ENCODE measurements around the gene MED14. TPM values are rescaled to one million over a fixed set of nuclear protein-coding genes. Genes with fewer than 3 reads are reported as not detected.

The MED14 gene
- total and polyA plus RNA-seq, 2 of the 8 experiments (the other 6 are each of a cell fraction or from before 2014, with no cell fraction given) = 79.7 to 117 TPM

DNA sequence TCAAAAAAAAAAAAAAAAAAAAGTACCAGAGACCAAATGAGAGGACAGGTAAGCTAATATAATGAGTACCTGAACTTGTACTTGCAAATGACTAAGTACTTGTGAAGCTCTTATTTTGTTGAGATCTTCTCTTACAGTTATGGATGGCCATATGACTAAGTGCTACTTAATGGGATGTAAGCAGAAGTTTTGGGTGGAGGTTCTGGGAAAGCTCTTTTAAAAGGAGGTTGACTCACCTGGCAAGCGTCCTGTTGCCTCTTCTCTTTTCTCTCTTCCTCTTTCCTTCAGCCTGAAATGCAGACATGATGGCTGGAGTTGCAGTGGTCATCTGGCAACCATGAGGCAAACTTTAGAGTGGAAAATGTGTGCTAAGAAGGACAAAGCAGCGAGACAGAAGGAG lies 36.9 kb upstream of the MED14 start:
- no peak overlapping the region for H4K5ac ChIP-seq (ENCODE audit: insufficient read length, low read depth, low read length)
- H3K14ac ChIP-seq (ENCODE audit: insufficient read length) = no peak overlapping the region
- H2AK5ac ChIP-seq (ENCODE audit: low read depth, low read length) = no peak overlapping the region
- no peak overlapping the region for H4K8ac ChIP-seq (ENCODE audit: extremely low read depth, insufficient read depth, low read length)
- H3K36me3 ChIP-seq (ENCODE audit: control insufficient read depth in 2 of 4, insufficient read depth in 4 of 4, low read length in 3 of 4) = no peaks in the 10 kb centered on the region
- ChIA-PET CTCF (ENCODE audit: partially characterized antibody) (no interaction called here), POLR2A (ENCODE audit: partially characterized antibody) (no interaction called here)
- H2BK20ac ChIP-seq (ENCODE audit: low read length) = no peak overlapping the region
- no peak for FAIRE-seq
- no peaks in the 10 kb centered on the region for H3K79me2 ChIP-seq (ENCODE audit: control insufficient read depth in 1 of 2, insufficient read depth in 2 of 2, low read length in 2 of 2)
- DNase-seq (ENCODE audit: low read depth in 1 of 2, low spot score in 2 of 2) = no peak
- H3K56ac ChIP-seq (replicated peaks; ENCODE audit: insufficient read length, low read depth, low read length) = no peak overlapping the region
- no peaks in the 10 kb centered on the region for H3K9me3 ChIP-seq (ENCODE audit: insufficient read depth in 2 of 2, low read depth in 1 of 2, low read length in 1 of 2)
- no peaks in the 10 kb centered on the region for H3K4me1 ChIP-seq (replicated peaks in 1 of 4; ENCODE audit: control insufficient read depth in 3 of 4, insufficient read depth in 4 of 4, low read length in 3 of 4)
- H2AFZ ChIP-seq (ENCODE audit: low read length) = no peak overlapping the region
- H3K27me3 ChIP-seq (replicated peaks in 1 of 4; ENCODE audit: control insufficient read depth in 3 of 4, extremely low read depth in 1 of 4, insufficient read depth in 3 of 4, low read length in 3 of 4) = no peaks in the 10 kb centered on the region
- H2BK12ac ChIP-seq (ENCODE audit: low read depth, low read length) = no peak overlapping the region
- H4K20me1 ChIP-seq (replicated peaks in 1 of 2; ENCODE audit: control insufficient read depth in 1 of 2, insufficient read depth in 2 of 2, low read length in 2 of 2) = no peaks in the 10 kb centered on the region
- no peak overlapping the region for H3K23ac ChIP-seq (ENCODE audit: insufficient read length)
- no peaks in the 10 kb centered on the region for H3K79me1 ChIP-seq (ENCODE audit: low read depth, low read length)
- no peak overlapping the region for H2BK15ac ChIP-seq (ENCODE audit: low read length)
- no peak overlapping the region for H2BK5ac ChIP-seq (ENCODE audit: low read depth, low read length)
- H3K18ac ChIP-seq (ENCODE audit: extremely low read depth, low read length) = no peak overlapping the region
- no peak overlapping the region for H2BK120ac ChIP-seq (replicated peaks; ENCODE audit: low read depth, low read length)
- no peak overlapping the region for H3K27ac ChIP-seq (ENCODE audit: low read depth, low read length)
- no peak for TF ChIP-seq CBX8 (IDR thresholded peaks at IDR 0.05; ENCODE audit: borderline replicate concordance, low read depth, low read length)
- H3K4me2 ChIP-seq (ENCODE audit: insufficient read depth in 1 of 2, low read depth in 2 of 2, low read length in 2 of 2) = no peak overlapping the region
- no peak overlapping the region for H3K4me3 ChIP-seq (ENCODE audit: extremely low read depth in 1 of 4, insufficient read depth in 2 of 4, low read depth in 3 of 4, low read length in 4 of 4)
- 83% methylated on average over 1 of the region's 2 CpGs; no CpG with 5 or more reads in 1 of the 2 experiments for WGBS, 2 experiments (ENCODE audit: extremely low coverage in 1 of 2, insufficient coverage in 1 of 2, insufficient read length in 1 of 2, insufficient replicate concordance in 2 of 2, low coverage in 1 of 2, low lambda C conversion rate in 2 of 2, missing lambda C conversion rate in 1 of 2)
- no peak overlapping the region for H3K9ac ChIP-seq (replicated peaks in 1 of 4; ENCODE audit: extremely low read depth in 1 of 4, low read depth in 3 of 4, low read length in 3 of 4)
- H3K4ac ChIP-seq (replicated peaks; ENCODE audit: insufficient read length, low read depth, low read length) = no peak overlapping the region
- H3K23me2 ChIP-seq (ENCODE audit: low read depth, low read length) = no peaks in the 10 kb centered on the region
- no peak overlapping the region for H4K91ac ChIP-seq (replicated peaks; ENCODE audit: insufficient read length, low read length)
